22Rv1 (cell line): ENCODE results near the gene ARHGEF2.

Experiments
- ZFX ChIP-seq: fragments of 450-650 bp; IDR thresholded peaks from 2 replicates; pipeline ENCODE4 v1.6.1; 2017; ENCODE audit warnings: antibody characterized with exemption, borderline replicate concordance
- TF ChIP-seq, protein P1 (sequence below): fragments of 450-650 bp; IDR thresholded peaks from 2 replicates; pipeline ENCODE4 v1.5.1; 2017; ENCODE audit warnings: mild to moderate bottlenecking

DNA sequence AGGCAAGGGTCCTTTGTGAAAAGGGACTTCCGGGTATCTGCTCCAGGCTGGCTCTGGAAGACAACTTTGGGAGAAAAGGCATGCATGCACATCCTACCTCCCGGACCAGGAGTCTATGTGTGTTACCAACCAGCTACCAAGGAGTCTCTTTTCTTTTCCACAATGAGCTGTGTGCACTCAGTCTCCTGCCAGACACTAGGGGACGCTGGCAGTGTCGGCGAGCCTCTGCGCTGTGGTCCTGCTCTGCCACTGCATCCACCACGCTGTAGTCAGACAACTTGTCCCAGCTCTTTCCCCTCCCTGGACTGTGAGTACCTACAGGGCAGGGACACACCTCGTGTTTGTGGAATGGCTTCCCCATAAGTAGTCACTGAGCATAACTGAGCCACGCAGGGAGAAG, 47.5 kb upstream of the ARHGEF2 start:
- TF ChIP-seq, protein P1, sequence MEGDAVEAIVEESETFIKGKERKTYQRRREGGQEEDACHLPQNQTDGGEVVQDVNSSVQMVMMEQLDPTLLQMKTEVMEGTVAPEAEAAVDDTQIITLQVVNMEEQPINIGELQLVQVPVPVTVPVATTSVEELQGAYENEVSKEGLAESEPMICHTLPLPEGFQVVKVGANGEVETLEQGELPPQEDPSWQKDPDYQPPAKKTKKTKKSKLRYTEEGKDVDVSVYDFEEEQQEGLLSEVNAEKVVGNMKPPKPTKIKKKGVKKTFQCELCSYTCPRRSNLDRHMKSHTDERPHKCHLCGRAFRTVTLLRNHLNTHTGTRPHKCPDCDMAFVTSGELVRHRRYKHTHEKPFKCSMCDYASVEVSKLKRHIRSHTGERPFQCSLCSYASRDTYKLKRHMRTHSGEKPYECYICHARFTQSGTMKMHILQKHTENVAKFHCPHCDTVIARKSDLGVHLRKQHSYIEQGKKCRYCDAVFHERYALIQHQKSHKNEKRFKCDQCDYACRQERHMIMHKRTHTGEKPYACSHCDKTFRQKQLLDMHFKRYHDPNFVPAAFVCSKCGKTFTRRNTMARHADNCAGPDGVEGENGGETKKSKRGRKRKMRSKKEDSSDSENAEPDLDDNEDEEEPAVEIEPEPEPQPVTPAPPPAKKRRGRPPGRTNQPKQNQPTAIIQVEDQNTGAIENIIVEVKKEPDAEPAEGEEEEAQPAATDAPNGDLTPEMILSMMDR: peak; percentile 72
- no peak for TF ChIP-seq ZFX
